WI38 (cell line): ENCODE data around the gene GALK2.
"Not testable (repeated sequence)": the region's sequence is repeated elsewhere in the genome, so short reads cannot be mapped to it uniquely, and the experiment has no call there.

Experiments
- H3K4me3 ChIP-seq: 2 replicates; pipeline ENCODE4 v1.5.1; 2011; ENCODE audit warnings: low read depth, mild to moderate bottlenecking, control low read depth, low read length
- CTCF ChIP-seq: IDR thresholded peaks from 2 replicates; pipeline ENCODE4 v1.5.1; 2012; ENCODE audit warnings: low read depth, mild to moderate bottlenecking, control low read depth, low read length

GALK2 gene

GRCh38 chr15:49242820-49243219 lies 72.8 kb downstream of the GALK2 start:
- no peak for TF ChIP-seq CTCF
- H3K4me3 ChIP-seq, result no peak overlapping the region

DNA sequence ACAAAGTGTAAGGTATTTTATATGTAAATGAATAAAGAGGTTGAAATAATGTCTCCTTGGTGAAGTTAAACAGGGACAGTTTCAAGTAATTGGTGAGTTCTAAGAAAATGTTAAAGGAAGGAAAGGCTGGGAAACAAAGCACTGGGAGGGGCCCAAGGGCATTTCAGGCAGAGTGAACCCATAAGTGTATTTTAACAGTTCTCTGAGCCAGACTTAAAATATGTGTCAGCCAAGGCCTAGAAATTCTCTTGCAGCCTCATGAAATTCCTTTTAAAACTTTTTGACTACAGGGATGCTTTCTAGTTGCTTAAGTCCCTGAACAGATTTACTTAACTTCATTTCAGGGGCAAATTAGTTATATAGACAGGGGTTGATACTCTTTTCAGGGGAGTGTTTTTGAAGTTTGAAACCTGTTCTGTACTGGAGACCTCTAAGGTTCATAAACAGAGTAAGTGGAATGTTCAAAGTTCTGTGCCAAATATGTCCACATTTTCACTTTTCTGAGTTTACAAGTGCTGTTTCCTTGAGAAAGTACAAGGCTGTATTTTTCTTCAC lies 77.6 kb downstream of the GALK2 start:
- H3K4me3 ChIP-seq, result no peak overlapping the region
- no peak for TF ChIP-seq CTCF

DNA sequence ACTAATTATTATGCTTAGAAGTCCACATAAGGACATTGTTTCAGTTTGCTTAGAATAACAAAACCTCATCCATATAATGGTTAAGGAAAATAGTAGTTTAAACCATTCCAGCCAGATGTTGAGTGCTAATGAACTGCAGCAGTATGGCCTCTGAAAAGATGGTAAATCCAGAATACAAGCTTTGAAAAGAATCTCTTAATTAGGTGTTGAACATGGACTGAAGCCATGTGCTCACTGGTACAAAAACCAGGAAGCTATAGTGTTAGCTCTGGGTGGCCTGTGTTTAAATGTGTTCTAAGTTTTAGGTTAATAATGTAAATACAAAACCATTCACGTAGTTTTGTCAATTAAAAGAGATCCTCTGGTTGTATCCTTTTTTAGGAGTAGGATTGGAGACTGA lies 78.2 kb downstream of the GALK2 start:
- TF ChIP-seq CTCF, result no peak
- H3K4me3 ChIP-seq, result no peak overlapping the region

- no peak overlapping the region for H3K4me3 ChIP-seq
- TF ChIP-seq CTCF, result no peak
Measured at GRCh38 chr15:49255966-49256759, 86.1 kb downstream of the GALK2 start.

DNA sequence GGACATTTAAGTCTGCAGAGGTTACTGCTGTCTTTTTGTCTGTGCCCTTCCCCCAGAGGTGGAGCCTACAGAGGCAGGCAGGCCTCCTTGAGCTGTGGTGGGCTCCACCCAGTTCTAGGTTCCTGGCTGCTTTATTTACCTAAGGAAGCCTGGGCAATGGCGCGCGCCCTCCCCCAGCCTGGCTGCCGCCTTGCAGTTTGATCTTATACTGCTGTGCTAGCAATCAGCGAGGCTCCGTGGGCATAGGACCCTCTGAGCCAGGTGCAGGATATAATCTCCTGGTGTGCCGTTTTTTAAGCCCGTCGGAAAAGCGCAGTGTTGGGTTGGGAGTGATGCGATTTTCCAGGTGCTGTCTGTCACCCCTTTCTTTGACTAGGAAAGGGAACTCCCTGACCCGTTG lies 95.1 kb downstream of the GALK2 start:
- H3K4me3 ChIP-seq, result not testable (repeated sequence)

GRCh38 chr15:49265911-49266310 lies 95.9 kb downstream of the GALK2 start:
- no peak for TF ChIP-seq CTCF

DNA sequence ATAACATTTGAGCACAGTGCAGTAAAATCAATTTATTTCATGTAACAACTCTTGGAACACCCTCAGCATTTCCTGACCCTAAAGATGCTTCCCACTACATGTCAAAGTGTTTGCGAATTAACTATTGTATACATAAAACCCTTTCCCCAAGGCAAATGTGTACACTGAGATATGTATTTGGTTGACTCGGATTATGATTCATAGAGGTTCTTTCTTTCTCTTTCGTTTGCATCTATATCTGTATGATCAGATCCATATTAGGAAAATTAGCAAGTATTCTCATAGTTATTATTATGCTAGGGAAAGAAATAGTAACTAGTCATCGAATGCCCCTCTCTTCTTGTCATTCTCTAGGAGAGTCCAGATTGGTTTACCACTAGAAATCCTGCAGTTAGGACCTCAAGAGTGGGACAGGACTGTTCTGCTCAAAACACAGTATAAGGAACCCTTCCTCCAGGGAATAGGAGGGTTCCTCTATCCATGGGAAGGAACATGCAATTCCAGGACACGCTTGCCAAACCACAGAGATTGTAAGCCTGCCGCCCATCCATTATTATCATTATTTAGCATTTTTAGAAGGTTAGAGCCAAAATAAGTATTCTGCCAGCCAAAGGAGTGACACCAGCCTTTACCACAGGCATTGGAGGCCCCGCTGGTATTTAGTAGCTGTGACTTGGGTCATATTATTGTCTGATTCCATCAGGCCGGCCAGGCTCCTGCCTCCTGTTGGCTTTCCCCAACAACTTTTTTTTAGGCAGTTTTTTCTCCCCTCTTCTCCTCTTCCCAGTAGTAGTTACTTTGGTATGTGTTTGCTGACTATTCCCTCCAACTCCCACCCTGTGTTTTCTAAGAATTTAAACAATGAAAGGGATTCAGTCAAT lies 100.7 kb downstream of the GALK2 start:
- TF ChIP-seq CTCF, result no peak
- no peak overlapping the region for H3K4me3 ChIP-seq

More at GRCh38 chr15:49265911-49266310, 95.9 kb downstream of the GALK2 start:
- H3K4me3 ChIP-seq, result no peak overlapping the region
